Measurements from ENCODE around the gene TMEM54. TPM values are rescaled to one million over a fixed set of nuclear protein-coding genes. Genes with fewer than 3 reads are reported as not detected.
A peak's percentile ranks its signal among the peaks of the same experiment; 100 is the strongest.

TMEM54 gene
- total RNA-seq, 4 donors from 2014 or later, result 228 to 892 (median 538) TPM

- H3K4me3 ChIP-seq, result no peak overlapping the region
- H3K4me1 ChIP-seq, result peaks cover 0 to 27% (median 2%) of the 10 kb centered on the region in 4 donors
- H3K27me3 ChIP-seq, result no peaks in the 10 kb centered on the region
- H3K36me3 ChIP-seq, result peaks cover 0 to 25% (median 0%) of the 10 kb centered on the region in 3 donors
- no peak for TF ChIP-seq POLR2A (IDR thresholded peaks at IDR 0.05)
- TF ChIP-seq, protein P1, sequence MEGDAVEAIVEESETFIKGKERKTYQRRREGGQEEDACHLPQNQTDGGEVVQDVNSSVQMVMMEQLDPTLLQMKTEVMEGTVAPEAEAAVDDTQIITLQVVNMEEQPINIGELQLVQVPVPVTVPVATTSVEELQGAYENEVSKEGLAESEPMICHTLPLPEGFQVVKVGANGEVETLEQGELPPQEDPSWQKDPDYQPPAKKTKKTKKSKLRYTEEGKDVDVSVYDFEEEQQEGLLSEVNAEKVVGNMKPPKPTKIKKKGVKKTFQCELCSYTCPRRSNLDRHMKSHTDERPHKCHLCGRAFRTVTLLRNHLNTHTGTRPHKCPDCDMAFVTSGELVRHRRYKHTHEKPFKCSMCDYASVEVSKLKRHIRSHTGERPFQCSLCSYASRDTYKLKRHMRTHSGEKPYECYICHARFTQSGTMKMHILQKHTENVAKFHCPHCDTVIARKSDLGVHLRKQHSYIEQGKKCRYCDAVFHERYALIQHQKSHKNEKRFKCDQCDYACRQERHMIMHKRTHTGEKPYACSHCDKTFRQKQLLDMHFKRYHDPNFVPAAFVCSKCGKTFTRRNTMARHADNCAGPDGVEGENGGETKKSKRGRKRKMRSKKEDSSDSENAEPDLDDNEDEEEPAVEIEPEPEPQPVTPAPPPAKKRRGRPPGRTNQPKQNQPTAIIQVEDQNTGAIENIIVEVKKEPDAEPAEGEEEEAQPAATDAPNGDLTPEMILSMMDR (IDR thresholded peaks at IDR 0.05), result no peak
- peak overlapping the region in 3 of 4 donors; percentile 60 to 91 (median 73) for H3K27ac ChIP-seq
- DNase-seq, result peak in 1 of 3 donors; percentile 81
- no peaks in the 10 kb centered on the region for H3K9me3 ChIP-seq
Measured at GRCh38 chr1:32933742-32934322, 32.6 kb upstream of the TMEM54 start.

GRCh38 chr1:32931760-32932159 lies 30.6 kb upstream of the TMEM54 start:
- Histone ChIP-seq H3K9me3 (no peaks in the 10 kb centered on the region), H3K4me1 (peaks cover 0 to 20% (median 2%) of the 10 kb centered on the region in 4 donors), H3K36me3 (peaks cover 0 to 7% (median 0%) of the 10 kb centered on the region in 3 donors), H3K27me3 (no peaks in the 10 kb centered on the region), H3K27ac (no peak overlapping the region), H3K4me3 (no peak overlapping the region)
- TF ChIP-seq POLR2A (IDR thresholded peaks at IDR 0.05), result no peak
- TF ChIP-seq, protein P1 (IDR thresholded peaks at IDR 0.05), result no peak
- DNase-seq, result no peak

GRCh38 chr1:32929366-32929765 lies 28.2 kb upstream of the TMEM54 start:
- Histone ChIP-seq H3K36me3 (no peaks in the 10 kb centered on the region), H3K4me3 (no peak overlapping the region), H3K27me3 (no peaks in the 10 kb centered on the region), H3K9me3 (no peaks in the 10 kb centered on the region), H3K27ac (no peak overlapping the region), H3K4me1 (peaks cover 0 to 21% (median 3%) of the 10 kb centered on the region in 4 donors)
- no peak for TF ChIP-seq POLR2A (IDR thresholded peaks at IDR 0.05)
- TF ChIP-seq, protein P1 (IDR thresholded peaks at IDR 0.05), result no peak
- no peak for DNase-seq

GRCh38 chr1:32928715-32929114 lies 27.5 kb upstream of the TMEM54 start:
- Histone ChIP-seq H3K36me3 (no peaks in the 10 kb centered on the region), H3K9me3 (no peaks in the 10 kb centered on the region), H3K27me3 (no peaks in the 10 kb centered on the region), H3K27ac (no peak overlapping the region), H3K4me3 (no peak overlapping the region), H3K4me1 (peaks cover 0 to 20% (median 3%) of the 10 kb centered on the region in 4 donors)
- no peak for TF ChIP-seq POLR2A (IDR thresholded peaks at IDR 0.05)
- TF ChIP-seq, protein P1 (IDR thresholded peaks at IDR 0.05), result no peak
- no peak for DNase-seq

DNA sequence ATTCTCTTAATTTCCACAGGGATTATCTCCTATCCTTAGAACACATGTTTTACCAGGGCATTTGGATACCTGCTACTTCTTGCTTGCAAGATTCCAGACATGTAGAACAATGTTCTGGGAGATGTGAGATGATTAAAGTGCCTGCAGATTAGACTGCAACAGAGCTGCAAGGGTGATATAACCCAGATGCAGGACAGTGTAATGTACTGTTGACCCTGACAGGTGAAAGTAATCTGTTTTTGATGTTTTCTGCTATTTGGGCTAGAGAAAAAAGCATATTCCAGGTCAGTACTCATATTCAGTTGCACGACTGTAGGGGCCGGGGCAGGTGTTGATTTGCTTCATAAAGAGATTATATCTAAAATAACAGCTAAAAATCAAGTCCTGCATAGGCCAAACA lies 27.1 kb upstream of the TMEM54 start:
- peaks cover 0 to 20% (median 3%) of the 10 kb centered on the region in 4 donors for H3K4me1 ChIP-seq
- no peaks in the 10 kb centered on the region for H3K9me3 ChIP-seq
- no peak overlapping the region for H3K4me3 ChIP-seq
- no peaks in the 10 kb centered on the region for H3K27me3 ChIP-seq
- H3K27ac ChIP-seq, result no peak overlapping the region
- TF ChIP-seq, protein P1 (IDR thresholded peaks at IDR 0.05), result no peak
- TF ChIP-seq POLR2A (IDR thresholded peaks at IDR 0.05), result no peak
- no peak for DNase-seq
- no peaks in the 10 kb centered on the region for H3K36me3 ChIP-seq
